GM08714 (cell line): ENCODE measurements around the gene MNX1.

ENCODE experiments used
- H3K4me3 ChIP-seq: fragments of 200-500 bp; sonication (Bioruptor generic); 2 replicates; pipeline ENCODE4 v1.5.1; 2014; ENCODE audit warnings: mild to moderate bottlenecking, low read length, inconsistent platforms
- ZNF274 ChIP-seq: IDR thresholded peaks from 2 replicates; pipeline ENCODE4 v1.6.1; 2012; ENCODE audit warnings: mild to moderate bottlenecking, low read depth, low read length

The MNX1 gene

GRCh38 chr7:157014635-157015555, 4.4 kb upstream of the MNX1 start:
- no peak overlapping the region for H3K4me3 ChIP-seq
- TF ChIP-seq ZNF274 = no peak

- H3K4me3 ChIP-seq = no peak overlapping the region
- no peak for TF ChIP-seq ZNF274
Observed at GRCh38 chr7:157013602-157014549, 3.4 kb upstream of the MNX1 start.

- H3K4me3 ChIP-seq = no peak overlapping the region
- no peak for TF ChIP-seq ZNF274
Observed at GRCh38 chr7:157013101-157013500, 2.6 kb upstream of the MNX1 start.

GRCh38 chr7:157012113-157012547, 1.7 kb upstream of the MNX1 start:
- peak overlapping the region; percentile 68; the same call in 1 of the 2 replicates for H3K4me3 ChIP-seq
- no peak for TF ChIP-seq ZNF274

GRCh38 chr7:157011333-157012112, 1.1 kb upstream of the MNX1 start:
- no peak for TF ChIP-seq ZNF274
- H3K4me3 ChIP-seq = peak overlapping the region; percentile 68; the same call in 1 of the 2 replicates

- peak overlapping the region; percentile 83 for H3K4me3 ChIP-seq
- TF ChIP-seq ZNF274 = no peak
Observed at GRCh38 chr7:157009778-157010587, 480 bp downstream of the MNX1 start.

- TF ChIP-seq ZNF274 = no peak
- peak overlapping the region; percentile 70 for H3K4me3 ChIP-seq
Observed at GRCh38 chr7:157009170-157009777, 1.2 kb downstream of the MNX1 start.

- peak overlapping the region; percentile 70 for H3K4me3 ChIP-seq
- no peak for TF ChIP-seq ZNF274
Observed at GRCh38 chr7:157008206-157009169, 2.0 kb downstream of the MNX1 start.

GRCh38 chr7:157007470-157008066, 2.9 kb downstream of the MNX1 start:
- TF ChIP-seq ZNF274 = no peak
- peak overlapping the region; percentile 70; the same call in 1 of the 2 replicates for H3K4me3 ChIP-seq

- peak overlapping the region; percentile 70; the same call in 1 of the 2 replicates for H3K4me3 ChIP-seq
- TF ChIP-seq ZNF274 = no peak
Observed at GRCh38 chr7:157006829-157007469, 3.5 kb downstream of the MNX1 start.
